DOHH2 (cell line): ENCODE results near the gene RAI1.

Experiments
- CTCF ChIP-seq: fragments of 200-600 bp; sonication (generic); IDR thresholded peaks from one replicate; pipeline ENCODE4 v1.5.1; 2014; ENCODE audit warnings: antibody characterized with exemption, mild to moderate bottlenecking, low read depth, low read length; ENCODE audit not compliant: poor library complexity, severe bottlenecking
- EZH2phosphoT487 ChIP-seq: fragments of 200-600 bp; sonication (generic); IDR thresholded peaks from 2 replicates; pipeline ENCODE4 v1.6.1; 2017; ENCODE audit warnings: borderline replicate concordance, mild to moderate bottlenecking, antibody characterized with exemption, low read length, moderate library complexity, mixed read lengths

- no peak for TF ChIP-seq CTCF
- no peak for TF ChIP-seq EZH2phosphoT487
Observed at GRCh38 chr17:17763734-17764133, 82.5 kb downstream of the RAI1 start.
